Measurements from ENCODE around the gene TXNDC15. TPM values are rescaled to one million over a fixed set of nuclear protein-coding genes. Genes with fewer than 3 reads are reported as not detected.
"Not testable (repeated sequence)": the region's sequence is repeated elsewhere in the genome, so short reads cannot be mapped to it uniquely, and the experiment has no call there.

Gene TXNDC15
- total RNA-seq = 75.2 TPM

- peak within 1 kb of the TSS; percentile 88 to 97 (median 96) for H3K9ac ChIP-seq (ENCODE audit: low read depth in 1 of 3, low read length in 3 of 3)
- peaks cover 0 to 5% (median 5%) of the 10 kb centered on the region in 3 donors for H3K36me3 ChIP-seq (ENCODE audit: control insufficient read depth in 3 of 3, insufficient read depth in 3 of 3, low read length in 3 of 3)
- H3K27me3 ChIP-seq (ENCODE audit: control insufficient read depth in 3 of 3, insufficient read depth in 3 of 3, low read length in 3 of 3) = no peaks in the 10 kb centered on the region
- H3K9me3 ChIP-seq (ENCODE audit: control insufficient read depth in 3 of 3, low read length in 3 of 3) = no peaks in the 10 kb centered on the region
- peak within 1 kb of the TSS; percentile 93 to 98 (median 96) for H3K4me3 ChIP-seq (ENCODE audit: low read length in 3 of 3)
- H3K27ac ChIP-seq (ENCODE audit: low read depth, low read length) = peak within 1 kb of the TSS; percentile 87
- H3K4me1 ChIP-seq (ENCODE audit: control insufficient read depth in 3 of 3, insufficient read depth in 3 of 3, low read length in 3 of 3) = peaks cover 13 to 31% (median 25%) of the 10 kb centered on the region in 3 donors
Observed at GRCh38 chr5:134873987-134874830, at the start of gene TXNDC15. Gene TXNDC15, plus strand, starts transcription at chr5:134874371. Its CDS starts 57 bp downstream, at chr5:134874428.

GRCh38 chr5:134824681-134825080, 49.5 kb upstream of the TXNDC15 start:
- Histone ChIP-seq H3K36me3 (ENCODE audit: control insufficient read depth in 3 of 3, insufficient read depth in 3 of 3, low read length in 3 of 3) (peaks cover 6 to 32% (median 19%) of the 10 kb centered on the region in 3 donors), H3K4me1 (ENCODE audit: control insufficient read depth in 3 of 3, insufficient read depth in 3 of 3, low read length in 3 of 3) (peaks cover 0 to 3% (median 0%) of the 10 kb centered on the region in 3 donors), H3K9ac (ENCODE audit: low read depth in 1 of 3, low read length in 3 of 3) (no peak overlapping the region), H3K9me3 (ENCODE audit: control insufficient read depth in 3 of 3, low read length in 3 of 3) (no peaks in the 10 kb centered on the region), H3K27ac (ENCODE audit: low read depth, low read length) (no peak overlapping the region), H3K4me3 (ENCODE audit: low read length in 3 of 3) (no peak overlapping the region), H3K27me3 (ENCODE audit: control insufficient read depth in 3 of 3, insufficient read depth in 3 of 3, low read length in 3 of 3) (no peaks in the 10 kb centered on the region)

GRCh38 chr5:134825212-134825611, 49.0 kb upstream of the TXNDC15 start:
- H3K27me3 ChIP-seq (ENCODE audit: control insufficient read depth in 3 of 3, insufficient read depth in 3 of 3, low read length in 3 of 3) = no peaks in the 10 kb centered on the region
- no peaks in the 10 kb centered on the region for H3K9me3 ChIP-seq (ENCODE audit: control insufficient read depth in 3 of 3, low read length in 3 of 3)
- no peak overlapping the region for H3K4me3 ChIP-seq (ENCODE audit: low read length in 3 of 3)
- peaks cover 5 to 29% (median 17%) of the 10 kb centered on the region in 3 donors for H3K36me3 ChIP-seq (ENCODE audit: control insufficient read depth in 3 of 3, insufficient read depth in 3 of 3, low read length in 3 of 3)
- no peak overlapping the region for H3K9ac ChIP-seq (ENCODE audit: low read depth in 1 of 3, low read length in 3 of 3)
- H3K4me1 ChIP-seq (ENCODE audit: control insufficient read depth in 3 of 3, insufficient read depth in 3 of 3, low read length in 3 of 3) = peaks cover 0 to 3% (median 0%) of the 10 kb centered on the region in 3 donors
- H3K27ac ChIP-seq (ENCODE audit: low read depth, low read length) = no peak overlapping the region

- no peak overlapping the region for H3K9ac ChIP-seq (ENCODE audit: low read depth in 1 of 3, low read length in 3 of 3)
- H3K4me1 ChIP-seq (ENCODE audit: control insufficient read depth in 3 of 3, insufficient read depth in 3 of 3, low read length in 3 of 3) = no peaks in the 10 kb centered on the region
- no peak overlapping the region for H3K4me3 ChIP-seq (ENCODE audit: low read length in 3 of 3)
- no peak overlapping the region for H3K27ac ChIP-seq (ENCODE audit: low read depth, low read length)
- no peaks in the 10 kb centered on the region for H3K9me3 ChIP-seq (ENCODE audit: control insufficient read depth in 3 of 3, low read length in 3 of 3)
- no peaks in the 10 kb centered on the region for H3K27me3 ChIP-seq (ENCODE audit: control insufficient read depth in 3 of 3, insufficient read depth in 3 of 3, low read length in 3 of 3)
- H3K36me3 ChIP-seq (ENCODE audit: control insufficient read depth in 3 of 3, insufficient read depth in 3 of 3, low read length in 3 of 3) = peaks cover 4 to 6% (median 5%) of the 10 kb centered on the region in 3 donors
Observed at GRCh38 chr5:134833340-134834032, 40.7 kb upstream of the TXNDC15 start.

GRCh38 chr5:134835623-134836022, 38.5 kb upstream of the TXNDC15 start:
- Histone ChIP-seq H3K27me3 (ENCODE audit: control insufficient read depth in 3 of 3, insufficient read depth in 3 of 3, low read length in 3 of 3) (no peaks in the 10 kb centered on the region), H3K9ac (ENCODE audit: low read depth in 1 of 3, low read length in 3 of 3) (no peak overlapping the region), H3K4me3 (ENCODE audit: low read length in 3 of 3) (no peak overlapping the region), H3K9me3 (ENCODE audit: control insufficient read depth in 3 of 3, low read length in 3 of 3) (no peaks in the 10 kb centered on the region), H3K27ac (ENCODE audit: low read depth, low read length) (no peak overlapping the region), H3K4me1 (ENCODE audit: control insufficient read depth in 3 of 3, insufficient read depth in 3 of 3, low read length in 3 of 3) (no peaks in the 10 kb centered on the region), H3K36me3 (ENCODE audit: control insufficient read depth in 3 of 3, insufficient read depth in 3 of 3, low read length in 3 of 3) (peaks cover 2 to 12% (median 3%) of the 10 kb centered on the region in 3 donors)

- peaks cover 2 to 12% (median 3%) of the 10 kb centered on the region in 3 donors for H3K36me3 ChIP-seq (ENCODE audit: control insufficient read depth in 3 of 3, insufficient read depth in 3 of 3, low read length in 3 of 3)
- no peak overlapping the region for H3K4me3 ChIP-seq (ENCODE audit: low read length in 3 of 3)
- peaks cover 0 to 3% (median 0%) of the 10 kb centered on the region in 3 donors for H3K4me1 ChIP-seq (ENCODE audit: control insufficient read depth in 3 of 3, insufficient read depth in 3 of 3, low read length in 3 of 3)
- no peak overlapping the region for H3K9ac ChIP-seq (ENCODE audit: low read depth in 1 of 3, low read length in 3 of 3)
- no peaks in the 10 kb centered on the region for H3K9me3 ChIP-seq (ENCODE audit: control insufficient read depth in 3 of 3, low read length in 3 of 3)
- H3K27ac ChIP-seq (ENCODE audit: low read depth, low read length) = no peak overlapping the region
- no peaks in the 10 kb centered on the region for H3K27me3 ChIP-seq (ENCODE audit: control insufficient read depth in 3 of 3, insufficient read depth in 3 of 3, low read length in 3 of 3)
Observed at GRCh38 chr5:134837530-134838181, 36.5 kb upstream of the TXNDC15 start.

GRCh38 chr5:134838361-134838760, 35.8 kb upstream of the TXNDC15 start:
- H3K9me3 ChIP-seq (ENCODE audit: control insufficient read depth in 3 of 3, low read length in 3 of 3); H3K9ac ChIP-seq (ENCODE audit: low read depth in 1 of 3, low read length in 3 of 3); H3K4me1 ChIP-seq (ENCODE audit: control insufficient read depth in 3 of 3, insufficient read depth in 3 of 3, low read length in 3 of 3); H3K4me3 ChIP-seq (ENCODE audit: low read length in 3 of 3); H3K27ac ChIP-seq (ENCODE audit: low read depth, low read length); H3K27me3 ChIP-seq (ENCODE audit: control insufficient read depth in 3 of 3, insufficient read depth in 3 of 3, low read length in 3 of 3): not testable (repeated sequence)
- H3K36me3 ChIP-seq (ENCODE audit: control insufficient read depth in 3 of 3, insufficient read depth in 3 of 3, low read length in 3 of 3) = peaks cover 2 to 12% (median 3%) of the 10 kb centered on the region in 3 donors

GRCh38 chr5:134840811-134841210, 33.4 kb upstream of the TXNDC15 start:
- H3K27ac ChIP-seq (ENCODE audit: low read depth, low read length) = no peak overlapping the region
- H3K36me3 ChIP-seq (ENCODE audit: control insufficient read depth in 3 of 3, insufficient read depth in 3 of 3, low read length in 3 of 3) = peaks cover 0 to 7% (median 2%) of the 10 kb centered on the region in 3 donors
- H3K9me3 ChIP-seq (ENCODE audit: control insufficient read depth in 3 of 3, low read length in 3 of 3) = no peaks in the 10 kb centered on the region
- H3K4me3 ChIP-seq (ENCODE audit: low read length in 3 of 3) = no peak overlapping the region
- H3K9ac ChIP-seq (ENCODE audit: low read depth in 1 of 3, low read length in 3 of 3) = no peak overlapping the region
- H3K4me1 ChIP-seq (ENCODE audit: control insufficient read depth in 3 of 3, insufficient read depth in 3 of 3, low read length in 3 of 3) = peaks cover 6 to 10% (median 7%) of the 10 kb centered on the region in 3 donors
- no peaks in the 10 kb centered on the region for H3K27me3 ChIP-seq (ENCODE audit: control insufficient read depth in 3 of 3, insufficient read depth in 3 of 3, low read length in 3 of 3)

GRCh38 chr5:134844252-134844651, 29.9 kb upstream of the TXNDC15 start:
- Histone ChIP-seq H3K9me3 (ENCODE audit: control insufficient read depth in 3 of 3, low read length in 3 of 3) (no peaks in the 10 kb centered on the region), H3K4me3 (ENCODE audit: low read length in 3 of 3) (no peak overlapping the region), H3K4me1 (ENCODE audit: control insufficient read depth in 3 of 3, insufficient read depth in 3 of 3, low read length in 3 of 3) (peaks cover 18 to 20% (median 20%) of the 10 kb centered on the region in 3 donors), H3K9ac (ENCODE audit: low read depth in 1 of 3, low read length in 3 of 3) (peak overlapping the region in 1 of 3 donors; percentile 8), H3K36me3 (ENCODE audit: control insufficient read depth in 3 of 3, insufficient read depth in 3 of 3, low read length in 3 of 3) (peaks cover 0 to 7% (median 2%) of the 10 kb centered on the region in 3 donors), H3K27ac (ENCODE audit: low read depth, low read length) (no peak overlapping the region), H3K27me3 (ENCODE audit: control insufficient read depth in 3 of 3, insufficient read depth in 3 of 3, low read length in 3 of 3) (no peaks in the 10 kb centered on the region)
